HepG2 (cell line): ENCODE measurements around the gene CAPG. TPM values are rescaled to one million over a fixed set of nuclear protein-coding genes. Genes with fewer than 3 reads are reported as not detected.

Source experiments
- AKAP8 ChIP-seq: sonication (generic); formaldehyde crosslinking; IDR thresholded peaks from 2 replicates; pipeline ENCODE4 v1.5.1; 2020; ENCODE audit warnings: mild to moderate bottlenecking, missing genetic modification reagents
- ATF7-NPFF ChIP-seq: sonication (generic); formaldehyde crosslinking; IDR thresholded peaks from 2 replicates; pipeline ENCODE4 v1.8.1; 2023; ENCODE audit warnings: mild to moderate bottlenecking, low read depth, missing genetic modification reagents, moderate library complexity
- FOXA3 ChIP-seq: IDR thresholded peaks from 2 replicates; pipeline ENCODE4 v1.6.1; 2016; ENCODE audit warnings: missing genetic modification reagents, missing compliant biosample characterization
- KDM1A ChIP-seq: IDR thresholded peaks from 2 replicates; pipeline ENCODE4 v1.6.1; 2016; ENCODE audit warnings: missing compliant biosample characterization
- KDM4B ChIP-seq: sonication (generic); formaldehyde crosslinking; IDR thresholded peaks from 2 replicates; pipeline ENCODE4 v1.4.0; 2020; ENCODE audit warnings: missing genetic modification reagents
- KLF12 ChIP-seq: sonication (generic); formaldehyde crosslinking; IDR thresholded peaks from 2 replicates; pipeline ENCODE4 v1.4.0; 2020; ENCODE audit warnings: missing genetic modification reagents, borderline replicate concordance
- NONO ChIP-seq, 2 experiments: fragments of 450-650 bp in 1 of 2; sonication (generic) in 1 of 2; formaldehyde crosslinking in 1 of 2; IDR thresholded peaks in 1 of 2; conservative IDR thresholded peaks in 1 of 2; 2 replicates each; pipeline versions ENCODE4 v1.6.1 to v1.8.0; 2017 to 2022; ENCODE audit warnings: mild to moderate bottlenecking in 1 of 2, missing genetic modification reagents in 1 of 2, moderate library complexity in 1 of 2
- RCOR2 ChIP-seq: IDR thresholded peaks from 2 replicates; pipeline ENCODE4 v1.6.1; 2016; ENCODE audit warnings: missing biosample characterization, missing genetic modification reagents
- STAT6 ChIP-seq: sonication (generic); formaldehyde crosslinking; IDR thresholded peaks from 2 replicates; pipeline ENCODE4 v1.4.0; 2020; ENCODE audit warnings: missing genetic modification reagents, mild to moderate bottlenecking, borderline replicate concordance
- ZBTB21 ChIP-seq: sonication (generic); formaldehyde crosslinking; IDR thresholded peaks from 2 replicates; pipeline ENCODE4 v1.4.0; 2020; ENCODE audit warnings: missing genetic modification reagents
- ZFP36 ChIP-seq: fragments of 150-350 bp; IDR thresholded peaks from 2 replicates; pipeline ENCODE4 v1.6.1; 2018; ENCODE audit warnings: borderline replicate concordance, low read length, low read depth; ENCODE audit not compliant: partially characterized antibody
- ZNF318 ChIP-seq: sonication (generic); formaldehyde crosslinking; IDR thresholded peaks from 2 replicates; pipeline ENCODE4 v1.4.0; 2020; ENCODE audit warnings: mild to moderate bottlenecking, missing genetic modification reagents
- ZNF432 ChIP-seq: sonication (generic); formaldehyde crosslinking; IDR thresholded peaks from 2 replicates; pipeline ENCODE4 v1.5.0; 2020; ENCODE audit warnings: missing genetic modification reagents, mild to moderate bottlenecking, borderline replicate concordance
- ZNF576 ChIP-seq: sonication (generic); formaldehyde crosslinking; IDR thresholded peaks from 2 replicates; pipeline ENCODE4 v1.4.0; 2020; ENCODE audit warnings: mild to moderate bottlenecking, missing genetic modification reagents
- ZUFSP ChIP-seq: sonication (generic); formaldehyde crosslinking; IDR thresholded peaks from 2 replicates; pipeline ENCODE4 v1.9.0; 2021; ENCODE audit warnings: missing genetic modification reagents, mild to moderate bottlenecking, borderline replicate concordance
- polyA plus RNA-seq, 8 experiments: library from polyadenylated mRNA; depleted of rRNA in 3 of 8; stranded (reverse) in 7 of 8; unstranded in 1 of 8; fragments of >200 nt; fragmentation: Illumina TruSeq in 4 of 8; extraction: Trizol in 4 of 8; gene quantifications; 2 replicates each; pipeline versions ENCODE4 v1.2.1 to v1.2.3, GENCODE V29; 2011 to 2016; ENCODE audit warnings: low read depth in 4 of 8, missing spikeins in 1 of 8, mixed read lengths in 1 of 8; ENCODE audit not compliant: insufficient read depth in 1 of 8
- total RNA-seq, 5 experiments: library from RNA; depleted of rRNA; stranded (reverse); fragments of >200 nt; fragmentation: Illumina TruSeq; extraction: Trizol; gene quantifications; 2 replicates each; pipeline ENCODE4 v1.2.3, GENCODE V29; 2016; ENCODE audit warnings: low read depth in 1 of 5

CAPG gene
- total and polyA plus RNA-seq, 2 of the 13 experiments (the other 11 are each of a cell fraction or from before 2014, with no cell fraction given), result 12.7 to 18.2 TPM

- TF ChIP-seq ZNF318 (no peak; the same call in 1 of the 2 replicates), ZUFSP (no peak), ZNF576 (0 out of 2 replicates have a peak, but pooled peaks have one; percentile 45), ZFP36 (no peak), RCOR2 (CRISPR knock-in tag) (peak; percentile 79; the same call in 1 of the 2 replicates), FOXA3 (peak; percentile 84), ATF7-NPFF (CRISPR knock-in tag) (no peak; the same call in 1 of the 2 replicates), AKAP8 (CRISPR knock-in tag) (no peak), NONO (IDR thresholded peaks at IDR 0.05) (no peak), NONO (CRISPR knock-in tag; conservative IDR thresholded peaks at IDR 0.05) (peak; percentile 54; the same call in 1 of the 2 replicates), STAT6 (CRISPR knock-in tag) (no peak), ZNF432 (no peak), KLF12 (CRISPR knock-in tag) (no peak), KDM4B (CRISPR knock-in tag) (no peak; the same call in 1 of the 2 replicates), KDM1A (CRISPR knock-in tag) (0 out of 2 replicates have a peak, but pooled peaks have one; percentile 70), ZBTB21 (0 out of 2 replicates have a peak, but pooled peaks have one; percentile 42)
These were observed 10.5 kb upstream of the CAPG start (continued) for GRCh38 chr2:85420536-85421259.
